Measurements from ENCODE around the gene LARP1.

DNA sequence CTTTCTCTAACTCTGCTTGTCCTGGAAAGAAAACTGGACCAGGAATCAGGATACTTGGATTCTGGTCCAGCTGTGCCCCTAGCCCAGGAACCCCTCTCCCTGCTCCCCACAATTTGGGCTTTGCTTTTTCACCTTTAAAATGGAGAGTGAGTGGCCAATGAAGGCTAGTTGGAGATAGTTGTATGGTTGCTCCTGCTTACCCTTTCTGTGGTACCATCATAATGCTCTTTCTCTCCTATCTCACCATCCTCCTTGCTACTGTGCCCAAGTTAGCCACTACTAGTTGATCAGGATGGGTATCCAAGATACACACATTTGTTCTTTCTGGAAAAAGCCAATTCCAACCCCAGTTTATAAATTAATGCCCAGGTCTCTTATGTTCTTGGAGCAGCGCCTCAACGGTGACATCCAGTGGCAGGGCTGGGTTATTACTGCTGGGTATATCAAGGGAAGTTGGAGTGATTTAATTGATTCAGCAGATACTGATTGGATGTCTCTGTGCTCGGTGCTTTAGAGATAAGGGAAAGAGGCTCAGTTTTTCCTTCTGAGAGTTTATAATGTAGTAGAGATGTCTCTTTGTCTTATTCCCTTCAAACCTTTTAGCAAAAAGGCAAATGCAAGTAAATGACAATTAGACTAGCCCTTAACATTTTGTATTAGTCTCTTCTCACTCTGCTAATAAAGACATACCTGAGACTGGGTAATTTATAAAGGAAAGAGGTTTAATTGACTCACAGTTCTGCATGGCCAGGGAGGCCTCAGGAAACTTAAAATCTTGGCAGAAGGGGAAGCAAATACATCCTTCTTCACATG lies 56.7 kb downstream of the LARP1 start:
- no peak for TF ChIP-seq RARB (CRISPR knock-in tag; IDR thresholded peaks at IDR 0.05)
- TF ChIP-seq, protein P1, sequence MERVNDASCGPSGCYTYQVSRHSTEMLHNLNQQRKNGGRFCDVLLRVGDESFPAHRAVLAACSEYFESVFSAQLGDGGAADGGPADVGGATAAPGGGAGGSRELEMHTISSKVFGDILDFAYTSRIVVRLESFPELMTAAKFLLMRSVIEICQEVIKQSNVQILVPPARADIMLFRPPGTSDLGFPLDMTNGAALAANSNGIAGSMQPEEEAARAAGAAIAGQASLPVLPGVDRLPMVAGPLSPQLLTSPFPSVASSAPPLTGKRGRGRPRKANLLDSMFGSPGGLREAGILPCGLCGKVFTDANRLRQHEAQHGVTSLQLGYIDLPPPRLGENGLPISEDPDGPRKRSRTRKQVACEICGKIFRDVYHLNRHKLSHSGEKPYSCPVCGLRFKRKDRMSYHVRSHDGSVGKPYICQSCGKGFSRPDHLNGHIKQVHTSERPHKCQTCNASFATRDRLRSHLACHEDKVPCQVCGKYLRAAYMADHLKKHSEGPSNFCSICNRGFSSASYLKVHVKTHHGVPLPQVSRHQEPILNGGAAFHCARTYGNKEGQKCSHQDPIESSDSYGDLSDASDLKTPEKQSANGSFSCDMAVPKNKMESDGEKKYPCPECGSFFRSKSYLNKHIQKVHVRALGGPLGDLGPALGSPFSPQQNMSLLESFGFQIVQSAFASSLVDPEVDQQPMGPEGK (CRISPR knock-in tag; IDR thresholded peaks at IDR 0.05; ENCODE audit: borderline replicate concordance), result no peak
- TF ChIP-seq BACH2 (CRISPR knock-in tag; IDR thresholded peaks at IDR 0.05; ENCODE audit: borderline replicate concordance), result no peak
- no peak for TF ChIP-seq ZFP30 (CRISPR knock-in tag; IDR thresholded peaks at IDR 0.05)
- TF ChIP-seq SNAI2 (CRISPR knock-in tag; IDR thresholded peaks at IDR 0.05), result no peak
- no peak for TF ChIP-seq ISL1 (CRISPR knock-in tag; IDR thresholded peaks at IDR 0.05)
- TF ChIP-seq, protein P2, sequence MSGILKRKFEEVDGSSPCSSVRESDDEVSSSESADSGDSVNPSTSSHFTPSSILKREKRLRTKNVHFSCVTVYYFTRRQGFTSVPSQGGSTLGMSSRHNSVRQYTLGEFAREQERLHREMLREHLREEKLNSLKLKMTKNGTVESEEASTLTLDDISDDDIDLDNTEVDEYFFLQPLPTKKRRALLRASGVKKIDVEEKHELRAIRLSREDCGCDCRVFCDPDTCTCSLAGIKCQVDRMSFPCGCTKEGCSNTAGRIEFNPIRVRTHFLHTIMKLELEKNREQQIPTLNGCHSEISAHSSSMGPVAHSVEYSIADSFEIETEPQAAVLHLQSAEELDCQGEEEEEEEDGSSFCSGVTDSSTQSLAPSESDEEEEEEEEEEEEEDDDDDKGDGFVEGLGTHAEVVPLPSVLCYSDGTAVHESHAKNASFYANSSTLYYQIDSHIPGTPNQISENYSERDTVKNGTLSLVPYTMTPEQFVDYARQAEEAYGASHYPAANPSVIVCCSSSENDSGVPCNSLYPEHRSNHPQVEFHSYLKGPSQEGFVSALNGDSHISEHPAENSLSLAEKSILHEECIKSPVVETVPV (CRISPR knock-in tag; IDR thresholded peaks at IDR 0.05), result no peak
- no peak for TF ChIP-seq ARNTL (CRISPR knock-in tag; IDR thresholded peaks at IDR 0.05; ENCODE audit: borderline replicate concordance, low read depth)
- TF ChIP-seq, protein P3, sequence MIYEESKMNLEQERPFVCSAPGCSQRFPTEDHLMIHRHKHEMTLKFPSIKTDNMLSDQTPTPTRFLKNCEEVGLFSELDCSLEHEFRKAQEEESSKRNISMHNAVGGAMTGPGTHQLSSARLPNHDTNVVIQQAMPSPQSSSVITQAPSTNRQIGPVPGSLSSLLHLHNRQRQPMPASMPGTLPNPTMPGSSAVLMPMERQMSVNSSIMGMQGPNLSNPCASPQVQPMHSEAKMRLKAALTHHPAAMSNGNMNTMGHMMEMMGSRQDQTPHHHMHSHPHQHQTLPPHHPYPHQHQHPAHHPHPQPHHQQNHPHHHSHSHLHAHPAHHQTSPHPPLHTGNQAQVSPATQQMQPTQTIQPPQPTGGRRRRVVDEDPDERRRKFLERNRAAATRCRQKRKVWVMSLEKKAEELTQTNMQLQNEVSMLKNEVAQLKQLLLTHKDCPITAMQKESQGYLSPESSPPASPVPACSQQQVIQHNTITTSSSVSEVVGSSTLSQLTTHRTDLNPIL (CRISPR knock-in tag; IDR thresholded peaks at IDR 0.05; ENCODE audit: low read depth), result no peak
- no peak for TF ChIP-seq TCF4 (CRISPR knock-in tag; IDR thresholded peaks at IDR 0.05; ENCODE audit: borderline replicate concordance)
- no peak for TF ChIP-seq TOX (CRISPR knock-in tag; IDR thresholded peaks at IDR 0.05; ENCODE audit: borderline replicate concordance)
- no peak for TF ChIP-seq GLIS3 (CRISPR knock-in tag; IDR thresholded peaks at IDR 0.05)
- no peak for TF ChIP-seq OSR1 (CRISPR knock-in tag; IDR thresholded peaks at IDR 0.05)
